Suppressor macrophage (primary cell): Measurements from ENCODE around the gene HMG20A.
A peak's percentile ranks its signal among the peaks of the same experiment; 100 is the strongest.

Source experiments
- DNase-seq, 4 experiments: peaks; one replicate each; pipeline ENCODE4 v3.0.0-alpha.2; 2020 to 2022

HMG20A gene

DNA sequence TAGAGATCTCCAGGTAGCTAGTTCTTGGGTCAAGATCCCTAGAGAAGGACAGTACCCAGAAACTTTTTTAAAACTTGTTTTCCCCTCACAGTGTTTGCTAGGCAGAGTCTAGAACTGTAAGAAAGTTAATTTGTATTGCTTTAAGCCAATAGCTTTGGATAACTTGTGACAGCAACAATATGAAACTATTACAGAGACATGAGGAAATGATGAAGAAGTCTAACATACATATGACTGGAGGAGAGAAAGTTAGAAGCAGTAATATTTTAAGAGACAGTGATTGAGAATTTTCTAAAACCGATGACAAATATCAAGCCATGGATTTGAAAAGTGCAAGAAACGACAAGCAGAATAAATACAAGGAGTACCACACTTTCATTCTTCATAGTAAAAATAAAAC, 10.0 kb downstream of the HMG20A start:
- no peak for DNase-seq

DNA sequence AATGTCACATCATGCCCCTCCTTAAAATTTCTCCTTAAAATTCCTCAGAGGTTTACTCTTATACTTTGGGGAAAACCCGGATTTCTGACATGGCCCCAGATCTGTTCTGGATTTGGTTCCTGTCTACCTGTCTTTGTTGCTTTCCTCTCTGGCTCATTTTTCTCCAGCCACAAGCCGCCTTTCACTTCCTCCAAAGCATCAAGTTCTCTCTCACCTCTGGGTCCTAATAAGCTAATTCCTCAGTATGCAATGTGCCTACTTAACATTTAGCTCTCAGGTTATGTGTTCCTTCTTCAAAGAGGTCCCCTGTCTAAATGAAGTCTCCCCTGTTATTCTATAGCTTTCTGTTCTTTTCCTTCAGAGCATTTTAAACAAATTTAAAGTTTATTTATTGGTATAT, 16.1 kb downstream of the HMG20A start:
- no peak for DNase-seq

DNA sequence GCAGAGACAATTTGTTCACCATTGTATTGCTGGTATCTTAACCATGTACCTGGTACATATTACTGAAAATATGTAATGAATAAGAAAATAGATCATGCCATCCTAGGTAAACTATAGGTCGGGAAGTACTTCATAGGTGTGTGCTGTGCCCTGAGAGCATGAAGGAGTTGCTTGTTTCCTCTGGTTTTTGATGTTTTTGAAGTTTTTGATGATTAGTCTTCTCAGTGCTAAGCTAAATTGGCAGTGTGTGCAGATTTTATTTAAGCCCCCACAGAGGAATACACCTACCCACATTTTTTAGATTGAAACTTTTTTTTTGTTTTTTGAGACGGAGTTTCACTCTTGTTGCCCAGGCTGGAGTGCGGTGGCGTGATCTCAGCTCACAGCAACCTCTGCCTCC, 16.6 kb downstream of the HMG20A start:
- no peak for DNase-seq

DNA sequence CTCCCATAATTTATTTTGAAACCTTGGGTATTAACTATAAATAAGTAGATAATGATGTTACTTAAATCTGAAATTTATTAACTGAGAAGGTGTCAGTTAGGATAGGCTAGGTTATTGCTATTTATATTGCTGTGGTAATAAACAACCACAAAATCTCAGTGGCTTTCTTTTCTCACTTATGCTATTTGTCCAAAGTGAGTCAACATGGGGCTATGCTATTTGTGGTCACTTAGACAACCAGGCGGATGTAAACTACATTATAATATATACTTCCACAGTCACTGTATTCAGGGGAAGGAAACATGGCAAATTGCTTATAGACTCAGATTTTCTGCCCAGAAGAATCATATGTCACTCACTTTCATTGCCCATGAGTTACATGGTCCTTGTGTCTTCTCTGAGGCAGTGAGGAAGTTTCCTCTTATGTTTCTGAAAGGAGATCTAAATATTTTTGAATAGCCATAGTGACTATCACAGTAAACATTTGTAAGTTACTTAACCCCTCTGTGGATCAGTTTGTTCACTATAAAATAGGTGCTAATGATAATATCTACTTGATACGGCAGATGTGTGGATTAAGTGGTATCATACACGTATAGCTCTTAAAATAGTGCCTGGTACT, 19.8 kb downstream of the HMG20A start:
- DNase-seq = peak in 1 of 4 experiments; percentile 26

DNA sequence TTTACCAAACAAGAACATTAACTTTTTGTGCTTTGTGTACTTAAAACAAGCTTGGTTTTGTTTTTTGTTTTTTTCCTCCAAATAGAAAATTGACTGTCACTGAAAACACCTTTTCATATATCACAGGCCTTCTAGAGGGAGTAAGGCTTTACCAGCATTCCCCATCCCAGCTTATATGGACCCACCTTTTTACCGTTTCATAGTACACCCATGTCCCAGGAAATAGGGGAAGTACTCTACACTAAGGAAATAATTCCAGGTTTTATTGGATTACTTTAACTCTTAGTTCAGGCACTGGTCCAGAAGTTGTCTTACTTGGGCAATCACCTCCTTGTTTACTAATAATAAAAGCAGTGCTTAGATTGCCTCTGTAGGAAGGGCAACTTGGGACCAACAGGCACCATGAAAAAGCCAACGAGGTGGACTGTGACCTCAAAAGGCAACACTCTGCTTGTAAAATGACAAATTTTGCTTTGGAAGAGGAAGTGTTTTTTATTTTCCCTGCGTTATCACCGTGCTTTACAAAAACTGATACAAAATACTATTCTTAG, 26.2 kb downstream of the HMG20A start:
- peak in 1 of 4 experiments; percentile 2 for DNase-seq

DNA sequence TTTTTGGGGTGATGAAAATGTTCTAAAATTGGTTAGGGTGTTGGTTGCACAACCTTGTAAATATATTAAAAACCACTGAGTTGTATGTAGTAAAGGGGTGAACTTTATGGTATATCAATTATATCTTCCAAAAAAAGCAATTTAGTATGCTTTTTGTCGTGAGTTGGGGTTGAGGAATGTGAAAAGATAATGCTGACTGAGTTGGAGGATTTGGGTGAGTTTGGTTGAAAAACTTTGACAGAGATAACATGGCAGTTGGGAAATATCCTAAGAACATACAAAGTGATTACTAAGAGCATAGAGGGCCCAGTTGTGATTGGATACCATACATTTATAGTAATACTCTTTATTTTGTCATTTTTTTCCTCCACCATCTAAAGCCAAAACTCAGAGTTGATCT, 33.6 kb downstream of the HMG20A start:
- DNase-seq = no peak

DNA sequence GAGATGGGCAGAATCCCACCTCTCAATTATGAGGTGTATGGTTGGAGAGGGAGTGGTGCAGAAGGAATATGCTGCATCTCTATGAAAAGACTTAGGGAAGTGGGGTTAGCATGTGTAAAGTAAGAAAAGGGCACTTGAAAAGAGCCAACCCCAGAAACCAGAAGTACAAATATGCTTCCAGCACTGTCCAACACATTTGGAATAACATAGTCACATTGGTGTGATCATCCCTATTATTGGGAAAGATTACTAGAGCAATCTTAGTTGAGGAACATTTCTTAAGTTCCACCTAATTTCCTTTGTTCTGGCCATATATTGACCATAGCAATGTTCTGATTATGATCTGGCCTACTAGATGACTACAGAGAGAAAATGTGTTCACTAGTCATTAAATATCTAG, 34.3 kb downstream of the HMG20A start:
- peak in 3 of 4 experiments; percentile 6 to 51 (median 39) for DNase-seq

DNA sequence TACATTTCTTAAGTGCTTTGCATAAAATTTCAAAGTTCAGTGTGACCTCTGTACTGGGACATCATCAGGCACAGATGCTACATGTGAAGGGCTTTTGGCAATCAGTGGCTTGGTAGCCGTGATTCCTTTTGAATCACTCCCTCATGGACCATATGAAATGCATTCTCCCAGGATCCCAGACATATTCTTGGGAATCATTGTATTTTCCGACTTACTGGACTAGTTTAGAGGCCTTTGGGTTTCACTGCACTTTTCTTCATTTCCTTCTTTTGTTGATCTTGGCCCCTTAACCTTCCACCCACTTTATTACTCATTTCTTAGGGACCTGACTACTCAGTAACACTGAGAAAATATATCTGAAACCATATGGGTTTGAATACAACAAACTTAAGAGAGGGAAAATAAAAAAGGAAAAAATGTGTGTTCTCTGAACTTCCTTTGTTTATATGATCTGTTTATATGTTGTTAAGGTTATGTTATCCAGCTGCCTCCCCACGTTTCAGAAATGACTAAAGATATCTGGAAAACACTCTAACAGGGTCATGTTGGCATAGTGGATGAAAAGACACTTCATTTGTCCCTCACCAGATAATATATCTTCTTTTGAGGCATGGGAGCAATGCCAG, 35.1 kb downstream of the HMG20A start:
- DNase-seq = no peak

DNA sequence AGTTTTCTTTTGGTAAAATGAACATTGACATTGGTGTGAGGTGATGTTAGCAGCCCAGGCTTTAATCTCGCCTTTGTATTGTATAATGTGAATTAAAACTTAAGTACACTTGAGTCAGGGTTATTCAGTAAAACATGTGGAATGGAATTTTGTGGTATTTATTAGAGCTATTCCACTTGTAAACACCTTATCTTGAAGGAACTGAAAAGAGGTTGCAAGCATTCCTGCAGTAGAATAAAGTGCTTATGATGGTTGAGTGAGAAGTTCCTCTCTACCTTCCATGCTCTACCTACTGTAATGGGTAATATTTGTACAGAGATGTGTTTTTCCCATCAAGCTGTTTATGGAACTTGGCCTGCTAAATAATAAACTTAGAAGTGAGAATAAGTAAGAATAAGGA, 36.1 kb downstream of the HMG20A start:
- no peak for DNase-seq

DNA sequence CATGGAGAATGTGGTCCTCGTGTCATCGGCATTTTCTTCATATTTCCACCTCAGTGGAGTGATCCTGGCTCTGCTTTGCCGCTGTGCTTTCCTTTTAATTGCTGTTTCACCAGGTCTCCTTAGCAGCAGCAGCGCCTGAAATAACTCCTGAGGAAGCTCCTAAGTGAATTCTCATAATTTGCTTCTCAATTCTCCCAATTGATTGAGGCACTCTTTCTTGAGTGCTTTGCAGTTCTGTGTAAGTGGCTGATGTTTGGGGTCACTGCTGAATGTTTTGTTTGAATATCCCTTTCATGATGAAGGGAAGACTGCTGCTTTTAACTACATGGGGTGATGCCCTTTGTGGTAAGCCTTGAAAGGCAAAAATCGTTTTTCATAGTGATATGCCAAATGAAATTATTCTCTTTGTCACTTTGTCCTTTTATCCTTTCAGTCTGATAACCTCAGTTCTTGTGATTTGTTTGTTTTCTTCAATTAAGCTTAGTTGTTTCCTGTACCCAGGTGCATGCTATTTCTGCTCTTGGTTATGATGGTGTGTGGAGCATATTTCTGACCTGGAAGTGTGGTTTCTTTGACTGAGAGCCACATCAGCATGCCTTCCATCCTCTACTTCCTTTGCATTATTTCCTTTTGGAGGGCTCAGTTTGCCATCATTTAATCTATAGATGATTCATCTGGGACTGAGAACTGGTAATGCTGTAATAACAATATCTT, 36.7 kb downstream of the HMG20A start:
- no peak for DNase-seq

DNA sequence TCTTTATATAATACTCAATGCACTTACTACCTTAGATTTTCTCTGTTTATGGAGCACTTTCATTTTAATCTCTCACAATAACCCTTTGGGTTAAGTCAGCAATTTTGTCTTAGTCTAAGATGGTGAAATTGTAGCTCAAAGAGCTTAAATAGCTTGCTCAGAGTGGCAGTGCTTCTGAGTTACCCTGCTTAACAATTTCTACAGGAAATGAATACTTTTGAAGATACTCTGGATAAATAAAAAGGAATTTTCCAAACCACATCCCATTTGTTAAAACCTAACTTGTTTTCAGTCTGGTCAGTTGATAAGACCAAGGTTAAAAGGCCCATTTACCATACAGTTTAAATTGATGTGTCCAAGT, 37.2 kb downstream of the HMG20A start:
- no peak for DNase-seq

DNA sequence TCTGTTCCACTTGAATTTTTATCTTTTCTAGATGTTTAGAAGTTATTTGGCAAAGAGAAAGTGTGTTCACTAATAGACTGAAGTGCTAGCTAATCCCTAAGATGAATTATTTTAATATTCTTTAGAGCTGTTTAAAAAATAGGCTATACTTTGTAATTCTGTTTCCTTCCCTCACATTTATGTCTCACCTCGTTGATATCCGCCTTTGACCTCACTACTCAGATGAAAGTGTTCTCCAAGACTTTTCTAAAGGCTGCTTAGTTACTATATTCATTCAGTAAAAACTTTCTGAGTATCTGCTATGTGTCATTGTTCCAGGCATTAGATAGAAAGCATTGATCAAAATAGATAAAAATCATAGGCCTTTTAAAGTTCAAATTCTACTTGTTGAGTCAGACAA, 38.3 kb downstream of the HMG20A start:
- DNase-seq = no peak

DNA sequence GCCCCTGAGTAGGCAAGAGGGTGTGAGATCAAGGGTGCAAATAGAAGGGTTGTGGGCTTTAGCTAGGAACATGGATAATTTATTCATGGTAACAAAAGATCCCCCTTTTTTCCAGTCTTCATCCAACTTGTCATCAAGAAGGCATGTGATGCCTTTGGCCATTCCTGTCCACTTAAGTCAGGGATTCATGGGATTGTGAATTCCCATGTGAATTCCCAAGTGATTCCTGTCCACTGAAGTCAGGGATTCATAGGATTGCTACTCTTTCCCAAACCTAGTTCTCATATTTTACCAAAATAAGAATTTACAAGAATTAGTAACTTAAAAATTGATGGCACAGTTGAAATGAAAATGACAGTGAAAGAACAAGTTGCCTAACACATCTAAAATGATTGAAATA, 40.8 kb downstream of the HMG20A start:
- DNase-seq = no peak

DNA sequence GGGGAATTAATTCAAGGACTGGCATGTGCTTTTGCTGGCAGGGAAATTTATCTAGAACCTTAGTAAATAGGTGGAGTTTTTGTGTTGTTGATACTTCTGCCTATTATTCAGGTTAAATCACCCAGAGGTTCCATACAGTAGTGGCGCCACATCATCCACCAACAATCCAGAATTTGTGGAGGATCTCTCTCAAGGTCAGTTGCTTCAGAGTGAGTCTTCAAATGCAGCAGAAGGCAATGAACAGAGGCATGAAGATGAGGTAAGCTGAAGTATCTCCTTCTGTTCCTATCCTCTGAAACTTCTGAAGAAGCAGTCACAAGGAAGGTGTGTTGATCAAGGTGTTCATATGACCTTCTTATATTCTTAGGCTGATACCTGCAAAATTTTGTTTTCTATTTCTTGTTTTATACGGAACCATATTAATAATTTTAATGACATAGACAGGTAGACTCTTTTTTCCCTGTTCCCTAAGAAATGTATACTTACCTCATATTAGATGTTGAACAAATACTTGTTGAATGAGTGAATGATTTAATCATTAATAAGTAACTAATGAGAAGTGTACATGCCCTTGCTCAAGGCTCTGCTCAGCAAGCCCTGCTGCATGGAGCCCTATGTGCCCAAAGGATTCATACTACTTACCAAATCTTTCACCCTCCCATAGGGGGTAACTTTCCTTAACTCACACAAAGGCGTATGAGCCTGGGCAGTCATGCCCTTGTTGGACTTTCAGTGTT, 43.6 kb downstream of the HMG20A start:
- DNase-seq = no peak

DNA sequence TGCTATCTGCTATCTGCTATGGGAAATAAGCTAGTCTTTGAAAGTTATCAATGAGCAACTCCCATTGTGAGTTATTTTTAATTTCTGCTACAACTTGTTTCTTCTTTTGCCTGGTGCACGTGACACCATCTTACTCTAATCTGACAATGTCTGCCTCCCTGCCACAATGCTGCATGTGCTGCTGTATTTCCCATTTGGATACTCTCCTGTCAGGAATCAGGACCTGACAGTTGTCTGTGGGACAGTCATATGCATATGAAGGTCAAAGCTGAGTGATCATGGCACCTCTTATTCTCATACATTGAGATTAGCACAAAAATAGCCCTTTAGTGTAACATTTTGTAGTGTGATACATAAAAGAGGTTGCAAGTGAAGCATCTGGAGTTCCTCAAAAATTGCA, 45.8 kb downstream of the HMG20A start:
- DNase-seq = no peak

DNA sequence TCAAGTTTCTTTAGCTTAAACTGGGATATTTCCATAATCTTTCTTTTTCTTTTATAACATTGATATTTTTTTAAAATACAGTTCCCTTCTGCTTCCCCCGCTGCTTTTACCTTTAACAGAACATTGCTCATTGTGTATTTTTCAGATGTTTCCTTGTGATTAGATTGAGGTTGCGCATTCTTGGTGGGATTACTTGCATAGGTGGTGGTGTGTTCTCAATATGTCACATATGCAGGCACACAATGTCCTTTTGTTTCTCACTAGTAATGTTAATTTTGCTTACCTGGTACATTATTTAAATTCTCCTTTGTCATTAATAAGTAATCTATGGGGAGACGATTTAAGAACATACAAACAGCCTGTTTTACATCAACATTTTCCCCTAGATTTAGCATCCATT, 48.2 kb downstream of the HMG20A start:
- DNase-seq = no peak

DNA sequence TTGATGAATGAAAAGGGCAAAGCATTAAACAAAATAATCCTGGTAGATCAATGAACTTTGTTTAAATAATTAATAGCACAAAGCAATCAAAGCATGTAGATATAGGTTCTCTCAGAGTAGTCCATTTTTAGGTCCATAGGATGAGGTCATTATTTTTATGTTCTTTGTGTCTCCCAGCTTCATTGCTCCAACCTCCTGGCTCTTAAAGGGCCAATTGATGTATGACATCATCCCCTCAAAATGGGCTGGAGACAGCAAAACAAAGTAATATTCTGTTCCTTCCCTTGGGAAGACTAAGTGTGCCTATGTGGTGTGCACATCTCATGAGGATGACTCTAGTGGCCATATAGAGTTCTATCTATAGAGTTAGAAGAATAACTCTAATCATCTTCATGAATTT, 49.5 kb downstream of the HMG20A start:
- DNase-seq = no peak

DNA sequence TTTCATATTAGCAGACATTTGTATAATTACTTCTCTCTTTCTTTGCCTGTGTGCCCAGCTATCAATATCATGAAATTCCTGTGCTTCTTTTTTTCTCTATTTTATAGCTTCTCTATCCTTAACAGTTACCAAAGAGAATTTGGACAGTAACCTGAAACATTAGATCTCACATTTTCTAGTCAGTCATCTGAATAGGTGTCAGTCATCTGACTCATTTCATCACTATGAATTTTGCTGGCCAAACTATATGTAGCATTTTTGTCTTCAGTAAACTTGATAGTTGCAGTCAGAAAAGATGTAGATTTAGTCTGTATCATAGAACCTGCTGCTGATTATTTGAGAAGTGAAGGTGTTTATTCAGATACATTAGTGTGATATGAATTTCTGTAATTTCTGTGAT, 52.6 kb downstream of the HMG20A start:
- no peak for DNase-seq

DNA sequence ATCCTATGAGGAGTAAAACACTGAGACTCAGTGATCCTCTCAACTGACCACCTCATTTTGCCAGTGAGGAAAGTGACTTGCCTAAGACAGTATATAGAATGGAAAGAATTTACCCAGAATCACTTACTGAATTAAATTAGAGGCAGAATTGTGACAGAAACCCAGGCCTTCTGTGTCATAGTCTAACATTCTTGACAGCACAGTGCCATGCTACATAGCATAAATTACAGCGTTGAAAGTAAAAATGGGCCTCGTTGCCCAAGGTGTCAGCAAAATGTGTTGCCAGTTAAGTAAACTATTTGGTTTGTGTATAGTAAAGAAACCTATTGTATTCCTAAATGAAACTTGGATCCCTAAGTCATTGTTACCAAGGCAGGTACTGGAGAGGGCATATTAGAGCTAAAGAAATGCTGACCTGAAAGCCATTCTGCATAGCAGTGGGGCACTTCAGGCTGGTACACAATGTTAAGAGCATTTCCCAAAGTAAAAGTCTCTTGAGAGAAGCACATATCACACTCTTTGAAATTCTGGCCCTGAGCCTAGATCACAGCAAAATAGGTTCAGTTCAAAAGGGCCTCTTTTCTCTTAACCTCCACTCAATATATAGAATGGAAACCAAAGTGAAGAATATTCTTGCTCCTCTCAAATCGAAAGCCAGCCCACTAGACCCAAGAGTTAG, 53.8 kb downstream of the HMG20A start:
- no peak for DNase-seq

DNA sequence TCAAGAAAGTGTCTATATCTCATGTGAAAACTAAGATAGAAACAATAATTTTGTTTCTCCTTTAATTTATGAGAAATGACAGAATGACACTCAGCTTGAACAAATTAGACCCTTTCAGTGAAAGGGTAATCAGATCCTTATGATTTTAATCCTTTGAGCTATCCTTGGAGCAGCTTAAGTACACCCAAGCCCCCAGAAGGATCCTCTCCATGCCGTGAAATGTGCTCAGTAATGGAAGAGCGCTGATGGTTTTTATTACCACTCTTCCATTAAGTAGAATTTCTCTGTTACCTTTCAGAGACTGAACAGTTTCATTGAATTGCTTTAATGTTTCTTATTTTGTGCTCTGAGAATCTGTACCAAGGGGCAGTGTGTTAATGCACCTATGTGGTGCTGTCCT, 54.3 kb downstream of the HMG20A start:
- no peak for DNase-seq

DNA sequence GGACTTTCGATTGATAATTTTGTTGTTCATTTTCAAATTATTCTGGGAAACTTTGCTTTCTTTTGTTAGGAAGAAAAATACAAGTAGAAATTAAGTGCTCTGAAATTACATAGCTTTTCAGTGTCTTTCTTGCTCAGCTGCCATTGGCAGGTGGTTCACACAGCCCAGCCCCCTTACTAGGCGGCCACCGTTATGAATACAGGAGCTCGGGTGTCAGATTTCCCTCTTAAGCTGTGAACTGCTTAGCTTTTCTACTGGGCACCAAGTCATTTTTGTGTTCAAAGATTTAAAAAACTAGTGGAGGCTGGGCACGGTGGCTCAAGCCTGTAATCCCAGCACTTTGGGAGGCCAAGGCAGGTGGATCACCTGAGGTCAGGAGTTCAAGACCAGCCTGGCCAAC, 55.2 kb downstream of the HMG20A start:
- DNase-seq = no peak

DNA sequence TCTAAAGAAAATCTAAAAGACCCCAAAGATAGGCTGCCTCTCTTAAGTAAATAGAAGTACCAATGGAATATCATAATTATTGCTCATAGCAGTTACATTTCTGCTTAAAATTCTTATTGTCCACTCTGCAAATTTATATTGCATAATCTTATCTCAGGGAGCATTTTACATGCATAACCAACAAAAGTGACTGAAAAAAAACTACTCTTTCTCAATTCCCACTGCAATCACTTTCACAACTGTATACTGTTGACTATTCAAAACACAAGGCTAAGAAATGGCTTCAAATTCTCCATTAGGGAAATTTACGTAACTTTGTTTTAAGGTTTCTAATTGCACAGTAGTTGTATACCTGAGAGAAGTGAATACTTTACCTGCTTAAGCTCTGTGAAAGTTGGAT, 56.3 kb downstream of the HMG20A start:
- DNase-seq = peak in 1 of 4 experiments; percentile 18

DNA sequence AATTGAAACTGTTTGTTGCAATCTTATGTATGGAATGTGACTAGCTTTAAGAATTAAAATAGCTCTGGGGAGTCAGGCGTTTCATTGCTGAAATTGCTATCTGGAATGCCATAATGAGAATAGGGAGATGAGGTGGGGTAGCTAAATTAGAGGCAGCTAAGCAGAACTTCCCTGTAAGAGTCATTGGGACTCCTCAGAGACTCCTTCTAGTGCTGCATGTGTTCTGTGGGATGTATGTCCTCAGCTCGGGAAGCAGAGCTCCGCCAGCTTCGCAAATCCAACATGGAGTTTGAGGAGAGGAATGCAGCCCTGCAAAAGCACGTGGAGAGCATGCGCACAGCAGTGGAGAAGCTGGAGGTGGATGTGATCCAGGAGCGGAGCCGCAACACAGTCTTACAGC, 57.4 kb downstream of the HMG20A start:
- DNase-seq = no peak
